ENCODE results near the gene RGS6.

RGS6 gene

GRCh38 chr14:72615451-72616121, 683.4 kb downstream of the RGS6 start:
- in situ Hi-C loops (cut with MboI; ENCODE audit: low sequenced_read_pairs), result no loop called here

Data from HL-60/S4 (cell line).